AG04450 (cell line): ENCODE results near the gene TMEM120B. TPM values are rescaled to one million over a fixed set of nuclear protein-coding genes. Genes with fewer than 3 reads are reported as not detected.
"Not testable (repeated sequence)": the region's sequence is repeated elsewhere in the genome, so short reads cannot be mapped to it uniquely, and the experiment has no call there.

Experiments used
- CTCF ChIA-PET: fragments of 300-600, 350-600 bp; formaldehyde crosslinking; extraction: SDS; loops from one replicate; lab custom pipeline; 2022; ENCODE audit warnings: antibody characterized with exemption, inconsistent platforms; lab: Charles Lee
- POLR2A ChIA-PET: fragments of 350-600 bp; formaldehyde crosslinking; extraction: SDS; loops from one replicate; lab custom pipeline; 2021; ENCODE audit warnings: antibody characterized with exemption, inconsistent platforms; lab: Yijun Ruan, JAX
- DNase-seq: peaks from one replicate; pipeline ENCODE4 v3.0.0-alpha.2; 2011; ENCODE audit warnings: low read depth, low spot score
- H3K27ac ChIP-seq: one replicate; pipeline ENCODE4 v1.5.1; 2012; ENCODE audit warnings: low read depth, low read length, control low read depth
- H3K27me3 ChIP-seq: one replicate; pipeline ENCODE4 v1.6.0; 2012; ENCODE audit warnings: low read length; ENCODE audit not compliant: control insufficient read depth, insufficient read depth
- H3K4me3 ChIP-seq: 2 replicates; pipeline ENCODE4 v1.5.1; 2011; ENCODE audit warnings: mild to moderate bottlenecking, low read depth, low read length, control low read depth
- H3K9me3 ChIP-seq: 2 replicates; pipeline ENCODE4 v1.5.1; 2012; ENCODE audit warnings: low read length; ENCODE audit not compliant: control insufficient read depth, insufficient read depth
- polyA plus RNA-seq: library from polyadenylated mRNA; depleted of rRNA; stranded (reverse); fragments of >200 nt; gene quantifications from 2 replicates; pipeline ENCODE4 v1.2.3, GENCODE V29; 2011
- TF ChIP-seq, protein P1 (sequence below): IDR thresholded peaks from 2 replicates; pipeline ENCODE4 v1.5.1; 2011; ENCODE audit warnings: low read depth, low read length, control low read depth, inconsistent platforms

TMEM120B gene
- polyA plus RNA-seq, 1 experiment = 11.1 TPM

DNA sequence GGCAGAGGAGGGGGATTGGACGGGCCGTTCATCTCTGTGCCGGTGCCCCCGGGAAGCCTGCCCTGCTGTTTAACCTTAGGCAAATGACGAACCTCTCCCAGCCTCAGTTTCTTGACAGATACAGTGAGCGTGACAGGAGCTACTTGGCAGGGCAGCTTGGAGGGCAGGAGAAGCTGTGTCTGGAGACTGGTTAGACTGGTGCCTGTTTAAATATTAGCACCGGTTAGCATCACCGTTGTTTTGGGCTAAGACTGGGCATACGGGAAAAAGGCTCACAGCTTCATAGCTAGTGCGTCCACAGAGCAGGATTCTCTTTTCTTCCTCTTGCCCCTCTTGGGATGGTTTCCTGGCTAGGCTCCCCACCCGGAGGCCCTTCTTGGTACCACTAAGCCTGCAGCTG is 42.3 kb downstream of the TMEM120B start:
- ChIA-PET POLR2A (no interaction called here), CTCF (no interaction called here)
- no peak for DNase-seq
- Histone ChIP-seq H3K9me3 (no peaks in the 10 kb centered on the region), H3K27me3 (no peaks in the 10 kb centered on the region), H3K4me3 (no peak overlapping the region), H3K27ac (no peak overlapping the region)
- TF ChIP-seq, protein P1, sequence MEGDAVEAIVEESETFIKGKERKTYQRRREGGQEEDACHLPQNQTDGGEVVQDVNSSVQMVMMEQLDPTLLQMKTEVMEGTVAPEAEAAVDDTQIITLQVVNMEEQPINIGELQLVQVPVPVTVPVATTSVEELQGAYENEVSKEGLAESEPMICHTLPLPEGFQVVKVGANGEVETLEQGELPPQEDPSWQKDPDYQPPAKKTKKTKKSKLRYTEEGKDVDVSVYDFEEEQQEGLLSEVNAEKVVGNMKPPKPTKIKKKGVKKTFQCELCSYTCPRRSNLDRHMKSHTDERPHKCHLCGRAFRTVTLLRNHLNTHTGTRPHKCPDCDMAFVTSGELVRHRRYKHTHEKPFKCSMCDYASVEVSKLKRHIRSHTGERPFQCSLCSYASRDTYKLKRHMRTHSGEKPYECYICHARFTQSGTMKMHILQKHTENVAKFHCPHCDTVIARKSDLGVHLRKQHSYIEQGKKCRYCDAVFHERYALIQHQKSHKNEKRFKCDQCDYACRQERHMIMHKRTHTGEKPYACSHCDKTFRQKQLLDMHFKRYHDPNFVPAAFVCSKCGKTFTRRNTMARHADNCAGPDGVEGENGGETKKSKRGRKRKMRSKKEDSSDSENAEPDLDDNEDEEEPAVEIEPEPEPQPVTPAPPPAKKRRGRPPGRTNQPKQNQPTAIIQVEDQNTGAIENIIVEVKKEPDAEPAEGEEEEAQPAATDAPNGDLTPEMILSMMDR = no peak

DNA sequence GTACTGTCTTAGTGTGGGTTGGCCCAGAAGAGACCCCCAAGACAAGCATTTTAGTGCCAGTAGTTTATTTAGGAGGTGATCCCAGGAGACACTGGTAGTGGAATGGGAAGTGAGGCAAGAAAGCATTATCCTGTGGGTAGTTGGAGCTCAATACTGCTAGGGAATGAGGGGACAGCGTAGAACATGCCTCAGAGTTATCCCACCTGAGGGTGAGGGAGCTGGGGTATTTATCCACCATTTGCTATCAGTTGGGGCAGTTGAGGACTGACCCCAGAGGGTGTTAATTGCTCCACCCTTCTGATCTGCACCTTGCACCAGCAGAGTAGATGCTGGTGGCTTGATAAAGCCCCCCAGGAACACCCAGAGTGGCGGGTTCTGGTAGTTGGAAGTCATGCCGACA is 43.0 kb downstream of the TMEM120B start:
- CTCF ChIA-PET = no interaction called here
- TF ChIP-seq, protein P1 = no peak
- Histone ChIP-seq H3K27me3 (no peaks in the 10 kb centered on the region), H3K9me3 (no peaks in the 10 kb centered on the region), H3K27ac (no peak overlapping the region), H3K4me3 (no peak overlapping the region)
- DNase-seq = no peak
- POLR2A ChIA-PET = no interaction called here

DNA sequence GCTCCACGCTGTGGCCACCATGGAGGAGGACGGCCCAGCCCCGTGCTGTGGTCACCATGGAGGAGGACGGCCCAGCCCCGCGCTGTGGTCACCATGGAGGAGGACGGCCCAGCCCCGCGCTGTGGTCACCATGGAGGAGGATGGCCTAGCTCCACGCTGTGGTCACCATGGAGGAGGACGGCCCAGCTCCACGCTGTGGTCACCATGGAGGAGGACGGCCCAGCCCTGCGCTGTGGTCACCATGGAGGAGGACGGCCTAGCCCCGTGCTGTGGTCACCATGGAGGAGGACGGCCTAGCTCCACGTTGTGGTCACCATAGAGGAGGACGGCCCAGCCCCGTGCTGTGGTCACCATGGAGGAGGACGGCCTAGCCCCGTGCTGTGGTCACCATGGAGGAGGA is 46.0 kb downstream of the TMEM120B start:
- CTCF ChIA-PET, H3K9me3 ChIP-seq, H3K4me3 ChIP-seq, H3K27ac ChIP-seq, H3K27me3 ChIP-seq, DNase-seq, POLR2A ChIA-PET: not testable (repeated sequence)

DNA sequence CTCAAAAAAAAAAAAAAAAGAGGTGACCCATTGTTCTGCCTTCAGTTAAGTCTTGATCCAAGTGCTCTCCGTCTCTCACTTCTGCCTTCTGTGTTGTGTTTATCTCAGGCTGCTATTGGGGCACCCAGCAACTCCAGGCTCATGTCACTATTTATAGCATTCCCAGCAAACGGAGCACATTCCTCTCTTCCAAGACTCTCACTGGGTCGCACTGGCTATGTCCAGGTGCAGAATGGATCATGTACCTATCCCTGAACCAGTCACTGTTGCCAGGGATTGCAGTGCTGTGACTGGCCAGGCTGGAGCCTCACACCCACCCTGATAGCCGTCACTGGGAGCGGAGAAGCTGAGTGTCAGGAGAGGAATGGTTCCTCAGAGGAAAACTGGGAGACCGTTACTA is 49.7 kb downstream of the TMEM120B start:
- TF ChIP-seq, protein P1 = no peak
- Histone ChIP-seq H3K27me3 (no peaks in the 10 kb centered on the region), H3K4me3 (no peak overlapping the region), H3K9me3 (no peaks in the 10 kb centered on the region), H3K27ac (no peak overlapping the region)
- DNase-seq = no peak
- POLR2A ChIA-PET = interaction anchor here (0.7 kb wide), 1 partner anchor 17 kb away, joined by 9 read pairs; no protein-coding TSS in a partner anchor
- CTCF ChIA-PET = interaction anchor here (0.6 to 2.3 kb wide), 4 partner anchors 11 to 573 kb away, joined by 3 to 14 read pairs (median 8); no protein-coding TSS in a partner anchor

DNA sequence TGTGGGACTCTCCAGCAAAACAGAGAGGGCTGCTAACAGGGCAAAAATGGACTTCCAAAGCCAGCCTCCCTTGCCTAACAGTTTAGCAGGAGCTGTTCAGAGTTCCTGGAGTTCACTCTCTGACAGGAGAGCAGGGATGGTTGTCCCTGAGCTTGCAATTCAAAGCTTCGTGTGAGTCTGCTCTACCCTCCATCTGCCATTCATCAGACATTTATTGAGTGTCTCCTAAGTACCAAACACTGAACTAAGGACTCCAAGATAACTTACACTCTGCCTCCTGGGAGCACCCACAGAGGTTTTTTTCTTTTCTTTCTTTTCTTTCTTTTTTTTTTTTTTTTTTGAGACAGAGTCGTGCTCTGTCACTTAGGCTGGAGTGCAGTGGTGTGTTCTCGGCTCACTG is 52.3 kb downstream of the TMEM120B start:
- Histone ChIP-seq H3K4me3 (no peak overlapping the region), H3K27ac (no peak overlapping the region), H3K27me3 (no peaks in the 10 kb centered on the region), H3K9me3 (no peaks in the 10 kb centered on the region)
- TF ChIP-seq, protein P1 = no peak
- POLR2A ChIA-PET = interaction anchor here (0.6 to 1.4 kb wide), 2 partner anchors 52 to 506 kb away, joined by 3 to 6 read pairs; partner anchors contain the start of gene TMEM120B
- CTCF ChIA-PET = interaction anchor here (1.3 to 2.3 kb wide), 3 partner anchors 8 to 47 kb away, joined by 4 to 14 read pairs (median 8); partner anchors contain the start of gene RHOF
- DNase-seq = no peak
